ENCODE results near the gene PSMF1.

PSMF1 gene, protein sequence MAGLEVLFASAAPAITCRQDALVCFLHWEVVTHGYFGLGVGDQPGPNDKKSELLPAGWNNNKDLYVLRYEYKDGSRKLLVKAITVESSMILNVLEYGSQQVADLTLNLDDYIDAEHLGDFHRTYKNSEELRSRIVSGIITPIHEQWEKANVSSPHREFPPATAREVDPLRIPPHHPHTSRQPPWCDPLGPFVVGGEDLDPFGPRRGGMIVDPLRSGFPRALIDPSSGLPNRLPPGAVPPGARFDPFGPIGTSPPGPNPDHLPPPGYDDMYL

DNA sequence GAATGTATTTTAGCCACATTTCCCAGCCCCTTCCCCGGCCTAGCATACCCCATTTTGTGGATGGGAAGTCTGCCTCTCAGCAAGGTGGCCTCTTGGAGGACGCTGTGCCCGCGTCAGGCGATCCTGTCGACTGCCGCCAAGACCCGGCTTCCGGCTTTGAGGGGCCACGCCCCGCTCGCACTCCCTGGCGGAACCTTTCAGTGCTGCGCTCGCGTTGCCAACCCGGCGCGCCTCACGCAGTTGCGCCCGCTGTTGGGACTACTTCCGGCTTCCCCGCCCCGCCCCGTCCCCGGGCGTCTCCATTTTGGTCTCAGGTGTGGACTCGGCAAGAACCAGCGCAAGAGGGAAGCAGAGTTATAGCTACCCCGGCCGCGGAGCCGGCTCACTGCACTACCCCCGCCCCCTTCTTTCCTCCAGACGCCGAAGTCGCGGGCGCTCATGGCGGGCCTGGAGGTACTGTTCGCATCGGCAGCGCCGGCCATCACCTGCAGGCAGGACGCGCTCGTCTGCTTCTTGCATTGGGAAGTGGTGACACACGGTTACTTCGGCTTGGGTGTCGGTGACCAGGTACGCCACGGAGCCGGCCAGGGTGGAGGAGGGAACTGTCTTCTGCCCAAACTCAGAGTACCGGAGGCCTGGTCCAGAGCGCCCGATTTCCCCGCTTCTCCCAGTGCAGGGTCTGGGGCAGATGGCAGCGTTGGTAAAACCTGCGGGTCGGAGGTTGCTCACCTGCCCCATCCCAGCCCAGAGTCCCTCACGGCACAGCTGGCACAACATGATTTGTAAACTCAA is at the start of gene PSMF1:
Gene PSMF1 (plus strand): TSS at position 267 of the 792 bp plus-strand sequence. CDS start 172 bp downstream, at position 439.
- peaks cover 58% of the 10 kb centered on the region for H3K4me1 Mint-ChIP-seq
- peak; percentile 99 for ATAC-seq
- no peaks in the 10 kb centered on the region for H3K9me3 Mint-ChIP-seq
- H3K27me3 Mint-ChIP-seq: no peaks in the 10 kb centered on the region
- peak within 1 kb of the TSS; percentile 85 for H3K27ac Mint-ChIP-seq
- peak within 1 kb of the TSS; percentile 90 for H3K4me3 Mint-ChIP-seq
- H3K36me3 Mint-ChIP-seq: peaks cover 29% of the 10 kb centered on the region

DNA sequence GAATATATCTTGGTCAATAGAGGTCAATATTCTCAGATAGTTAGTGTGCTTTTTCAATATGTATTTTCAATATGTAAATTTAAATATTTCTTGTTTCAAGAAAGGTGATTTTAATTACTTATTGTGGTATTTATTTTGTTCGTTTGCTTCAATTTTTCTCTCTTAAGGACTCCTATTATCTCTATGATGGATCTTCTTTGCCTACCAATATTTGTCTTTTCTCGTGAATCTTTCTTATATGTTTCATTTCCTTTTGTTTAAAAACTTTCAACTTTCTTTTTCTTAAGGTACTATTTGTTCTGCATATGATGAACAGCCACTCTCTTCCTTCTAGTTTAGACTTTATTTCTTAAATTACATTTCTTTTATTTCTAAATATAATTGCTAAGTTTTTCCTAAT is 46.1 kb upstream of the PSMF1 start:
- ATAC-seq: no peak
- peaks cover 7% of the 10 kb centered on the region for H3K4me1 Mint-ChIP-seq
- peaks cover 26% of the 10 kb centered on the region for H3K27me3 Mint-ChIP-seq
- H3K27ac Mint-ChIP-seq: no peak overlapping the region
- H3K9me3 Mint-ChIP-seq: peaks cover 12% of the 10 kb centered on the region
- no peak overlapping the region for H3K4me3 Mint-ChIP-seq
- H3K36me3 Mint-ChIP-seq: peaks cover 16% of the 10 kb centered on the region

DNA sequence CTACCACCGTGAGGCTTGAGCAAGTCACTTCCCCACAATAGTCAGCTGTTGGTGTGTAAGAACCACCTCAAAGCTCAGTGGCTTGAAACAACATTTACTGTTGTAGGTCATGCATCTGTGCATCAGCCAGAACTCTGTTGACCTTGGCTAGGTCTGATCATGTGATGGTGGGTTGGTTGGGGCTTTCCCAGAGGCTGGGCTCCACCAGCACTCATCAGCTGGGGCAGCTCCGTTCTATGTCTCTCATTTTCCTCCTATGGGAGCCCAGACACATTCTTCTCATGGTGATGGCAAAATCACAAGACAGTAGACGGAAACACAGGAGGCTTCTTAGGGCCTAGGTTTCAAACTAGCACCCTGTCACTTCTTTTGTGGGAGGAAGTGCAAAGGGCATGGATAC is 42.8 kb upstream of the PSMF1 start:
- peak; percentile 95 for ATAC-seq
- Mint-ChIP-seq H3K27ac (no peak overlapping the region), H3K9me3 (peaks cover 3% of the 10 kb centered on the region), H3K36me3 (peaks cover 6% of the 10 kb centered on the region), H3K4me1 (peaks cover 7% of the 10 kb centered on the region), H3K27me3 (peaks cover 14% of the 10 kb centered on the region), H3K4me3 (no peak overlapping the region)

DNA sequence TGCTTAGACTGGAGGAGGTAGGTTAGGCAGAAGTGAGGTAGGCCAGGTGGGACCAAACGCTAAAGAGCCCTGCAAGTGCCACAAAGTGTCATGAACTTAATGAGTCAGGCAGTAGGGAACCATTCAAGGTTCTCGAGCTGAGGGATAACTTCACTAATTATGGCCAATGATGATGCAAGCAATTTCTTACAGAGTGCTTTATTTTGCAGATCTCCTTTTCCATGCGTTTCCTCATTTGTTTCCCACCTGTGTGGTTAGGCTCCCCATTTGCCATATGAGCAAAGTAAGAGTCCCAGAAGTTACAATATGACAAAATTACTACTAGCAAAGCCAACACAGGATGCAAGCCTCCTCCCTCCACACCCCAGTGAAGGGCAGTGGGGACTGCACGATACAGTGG is 36.5 kb upstream of the PSMF1 start:
- H3K4me1 Mint-ChIP-seq: no peaks in the 10 kb centered on the region
- no peaks in the 10 kb centered on the region for H3K36me3 Mint-ChIP-seq
- H3K4me3 Mint-ChIP-seq: no peak overlapping the region
- H3K9me3 Mint-ChIP-seq: peaks cover 8% of the 10 kb centered on the region
- H3K27ac Mint-ChIP-seq: no peak overlapping the region
- H3K27me3 Mint-ChIP-seq: peaks cover 14% of the 10 kb centered on the region
- no peak for ATAC-seq

DNA sequence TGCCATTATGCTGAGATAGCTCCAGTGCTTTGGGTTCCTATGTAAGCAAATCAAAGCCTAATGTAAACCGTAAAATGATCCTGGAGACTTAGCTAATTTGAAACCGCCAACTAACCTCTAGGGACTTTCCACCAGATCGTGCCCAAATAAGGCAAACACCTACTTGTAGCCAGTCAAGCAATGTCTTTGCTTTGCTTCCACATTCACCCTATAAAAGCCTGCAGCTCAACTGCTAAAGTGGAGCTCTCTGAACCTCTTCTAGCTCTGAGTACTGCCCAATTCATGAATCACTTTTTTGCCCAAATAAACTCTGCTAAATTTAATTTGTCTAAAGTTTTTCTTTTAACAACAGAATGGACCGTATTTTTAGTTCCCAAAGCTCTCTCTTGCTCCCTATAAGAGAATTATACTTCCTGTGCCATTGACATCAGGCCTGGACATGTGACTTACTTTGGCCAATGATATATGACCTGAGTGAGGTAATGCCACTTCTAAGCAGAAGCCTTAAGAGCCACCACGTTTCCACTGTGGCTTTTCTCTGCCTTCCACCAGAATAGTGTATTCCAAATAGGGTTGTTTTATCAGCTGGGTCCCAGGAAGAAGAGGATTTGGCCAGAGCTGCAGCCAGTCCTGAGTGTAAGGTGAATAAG is 34.8 kb upstream of the PSMF1 start:
- no peaks in the 10 kb centered on the region for H3K4me1 Mint-ChIP-seq
- H3K27me3 Mint-ChIP-seq: peaks cover 14% of the 10 kb centered on the region
- no peaks in the 10 kb centered on the region for H3K36me3 Mint-ChIP-seq
- no peak overlapping the region for H3K4me3 Mint-ChIP-seq
- no peak overlapping the region for H3K27ac Mint-ChIP-seq
- ATAC-seq: no peak
- peaks cover 8% of the 10 kb centered on the region for H3K9me3 Mint-ChIP-seq

DNA sequence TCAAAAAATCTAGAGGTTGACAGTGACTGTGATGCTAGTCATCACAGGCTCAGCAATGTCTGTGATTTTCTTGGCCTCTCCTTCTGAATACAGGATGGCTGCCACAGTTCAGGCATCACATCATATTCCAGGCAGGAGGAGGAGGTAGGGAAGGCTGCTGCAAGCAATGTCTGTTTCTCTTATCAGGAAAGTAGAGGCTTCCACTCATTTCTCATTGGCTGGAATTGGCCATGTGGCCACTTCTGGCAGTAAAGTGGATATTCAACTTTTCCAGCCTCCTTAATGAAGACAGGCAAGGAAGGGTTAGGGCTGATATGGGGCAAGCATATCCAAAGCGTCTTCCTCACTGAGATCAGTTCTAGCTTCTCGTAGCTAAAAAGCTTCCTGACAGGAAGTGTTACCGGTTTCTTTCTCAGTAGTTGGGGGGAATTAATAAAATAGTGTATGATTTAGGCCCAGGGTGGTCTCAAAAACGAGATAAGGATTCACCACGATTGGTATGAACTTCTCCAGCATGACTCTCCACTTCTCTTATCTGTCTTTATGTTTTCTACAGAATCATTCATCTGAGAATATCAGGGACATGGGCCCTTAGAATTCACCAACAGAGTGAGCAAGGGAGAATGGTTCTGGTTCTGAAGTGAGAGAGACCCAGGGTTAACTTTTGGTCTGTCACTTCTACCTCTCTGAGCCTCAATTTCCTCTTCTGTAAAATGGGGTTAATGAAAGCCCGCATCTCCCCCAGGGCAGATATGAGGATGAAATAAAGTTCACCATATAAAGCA is 32.7 kb upstream of the PSMF1 start:
- Mint-ChIP-seq H3K27ac (no peak overlapping the region), H3K9me3 (peaks cover 18% of the 10 kb centered on the region), H3K4me1 (no peaks in the 10 kb centered on the region), H3K36me3 (peaks cover 9% of the 10 kb centered on the region), H3K27me3 (no peaks in the 10 kb centered on the region), H3K4me3 (no peak overlapping the region)
- no peak for ATAC-seq

DNA sequence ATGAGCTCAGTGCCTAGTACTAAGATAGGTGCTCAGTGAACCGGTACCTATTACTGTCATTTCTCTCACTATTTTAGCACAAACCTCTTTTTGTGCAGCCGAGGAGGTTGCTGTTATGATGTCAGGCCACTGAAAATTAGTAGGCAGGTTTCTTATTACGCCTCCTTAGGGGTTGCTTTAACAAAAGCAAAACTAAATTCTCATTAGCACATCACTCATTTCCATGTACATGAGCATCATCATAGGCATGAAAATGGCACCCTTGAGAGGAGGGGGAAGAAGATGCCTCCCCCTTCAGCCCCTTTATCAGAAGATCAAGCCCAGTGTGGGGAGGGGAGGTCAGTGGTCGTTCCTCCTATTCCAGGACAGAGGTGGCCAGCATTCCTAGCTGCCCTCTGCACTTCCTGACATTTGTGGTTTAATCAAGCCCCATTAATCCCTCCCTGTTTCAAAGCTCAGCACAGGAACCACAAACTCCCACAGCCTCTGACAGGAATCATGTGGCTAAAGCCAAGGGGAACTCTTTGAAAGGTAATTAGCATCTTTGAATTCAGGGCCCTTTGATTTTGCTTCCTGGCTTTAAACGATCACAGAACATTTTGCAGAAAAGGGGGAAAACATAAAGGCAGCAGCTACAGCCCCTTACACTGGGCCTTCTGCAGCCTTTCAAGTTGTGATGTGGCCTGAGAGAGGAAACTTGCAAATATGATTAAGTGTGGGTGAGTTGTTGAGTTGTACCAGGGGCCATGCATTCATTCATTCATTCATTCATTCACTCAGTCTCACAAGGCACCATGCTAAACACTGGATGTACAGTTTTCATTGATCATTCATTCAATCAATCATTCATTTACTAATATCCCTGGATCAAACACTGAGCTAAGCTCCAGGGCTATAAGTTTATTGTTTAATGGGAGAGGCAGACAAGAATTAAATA is 31.9 kb upstream of the PSMF1 start:
- H3K27ac Mint-ChIP-seq: no peak overlapping the region
- H3K9me3 Mint-ChIP-seq: peaks cover 20% of the 10 kb centered on the region
- no peaks in the 10 kb centered on the region for H3K4me1 Mint-ChIP-seq
- peaks cover 14% of the 10 kb centered on the region for H3K36me3 Mint-ChIP-seq
- no peaks in the 10 kb centered on the region for H3K27me3 Mint-ChIP-seq
- H3K4me3 Mint-ChIP-seq: no peak overlapping the region
- ATAC-seq: no peak

DNA sequence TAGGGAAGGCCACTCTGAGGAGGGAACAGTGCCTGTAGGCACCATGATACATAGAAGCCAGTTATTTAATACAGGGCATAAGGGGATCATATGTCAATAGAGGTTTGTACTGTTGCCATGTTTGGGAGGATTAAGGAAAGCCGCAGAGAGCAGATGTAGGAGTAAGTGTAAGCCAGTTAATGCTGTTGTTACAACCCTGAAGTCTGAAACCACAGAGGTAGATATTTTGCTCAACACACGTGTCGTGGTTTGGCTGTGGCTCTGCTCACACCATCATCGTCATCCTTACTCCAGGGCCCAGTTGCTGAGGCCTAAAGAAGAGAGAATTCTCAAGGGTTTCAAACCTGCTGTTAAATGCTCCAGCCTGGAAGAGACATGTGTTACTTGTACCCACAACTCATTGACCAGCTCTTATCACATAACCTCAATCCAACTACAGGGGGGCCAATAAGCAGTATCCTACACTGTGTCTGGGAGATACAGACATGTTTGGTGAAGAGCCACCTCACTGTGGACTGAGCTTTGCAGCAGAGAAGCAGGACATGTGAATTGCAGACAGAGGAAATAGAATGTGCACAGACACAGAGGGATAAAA is 31.0 kb upstream of the PSMF1 start:
- no peak overlapping the region for H3K4me3 Mint-ChIP-seq
- no peak for ATAC-seq
- no peaks in the 10 kb centered on the region for H3K4me1 Mint-ChIP-seq
- H3K9me3 Mint-ChIP-seq: peaks cover 23% of the 10 kb centered on the region
- peaks cover 14% of the 10 kb centered on the region for H3K36me3 Mint-ChIP-seq
- H3K27ac Mint-ChIP-seq: no peak overlapping the region
- H3K27me3 Mint-ChIP-seq: no peaks in the 10 kb centered on the region

DNA sequence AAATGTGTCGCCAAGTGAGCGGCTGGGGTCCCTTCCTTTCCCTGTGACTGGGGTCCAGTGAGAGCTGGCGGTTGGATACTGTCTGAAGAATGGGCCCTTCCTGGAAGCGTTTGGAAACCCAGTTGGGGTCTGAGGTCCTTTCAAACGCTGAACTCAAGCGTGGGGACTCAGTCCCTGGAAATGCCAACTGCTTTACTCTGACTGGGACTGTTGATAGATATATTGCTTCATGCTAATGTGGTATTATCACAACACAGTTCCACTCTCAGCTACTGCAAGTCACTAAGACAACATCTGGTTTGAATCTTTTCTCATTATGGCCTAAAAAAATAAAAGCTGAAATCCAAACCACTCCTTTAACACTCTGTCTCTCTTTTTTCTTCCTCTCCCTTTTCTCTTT is 23.7 kb upstream of the PSMF1 start:
- Mint-ChIP-seq H3K4me3 (no peak overlapping the region), H3K4me1 (no peaks in the 10 kb centered on the region), H3K9me3 (peaks cover 22% of the 10 kb centered on the region), H3K27me3 (no peaks in the 10 kb centered on the region), H3K27ac (no peak overlapping the region), H3K36me3 (peaks cover 7% of the 10 kb centered on the region)
- ATAC-seq: no peak

DNA sequence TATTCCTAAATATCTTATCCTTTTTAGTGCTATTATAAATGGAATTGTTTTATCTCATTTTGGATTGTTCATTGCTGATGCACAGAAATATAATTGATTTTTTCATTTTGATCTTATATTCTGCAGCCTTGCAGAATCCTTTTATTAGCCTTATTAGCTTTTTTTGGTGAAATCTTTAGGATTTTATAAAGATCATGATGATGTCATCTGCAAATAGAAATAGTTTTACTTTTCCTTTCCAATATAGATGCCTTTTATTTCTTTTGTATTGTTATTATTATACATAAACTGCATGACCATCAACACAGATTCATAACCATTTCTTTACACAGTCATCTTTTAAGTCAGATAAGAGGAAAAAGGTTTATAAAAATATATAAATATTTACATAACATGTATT is 16.9 kb upstream of the PSMF1 start:
- Mint-ChIP-seq H3K27ac (no peak overlapping the region), H3K36me3 (peaks cover 10% of the 10 kb centered on the region), H3K27me3 (no peaks in the 10 kb centered on the region), H3K4me3 (no peak overlapping the region), H3K4me1 (no peaks in the 10 kb centered on the region), H3K9me3 (peaks cover 23% of the 10 kb centered on the region)
- no peak for ATAC-seq

DNA sequence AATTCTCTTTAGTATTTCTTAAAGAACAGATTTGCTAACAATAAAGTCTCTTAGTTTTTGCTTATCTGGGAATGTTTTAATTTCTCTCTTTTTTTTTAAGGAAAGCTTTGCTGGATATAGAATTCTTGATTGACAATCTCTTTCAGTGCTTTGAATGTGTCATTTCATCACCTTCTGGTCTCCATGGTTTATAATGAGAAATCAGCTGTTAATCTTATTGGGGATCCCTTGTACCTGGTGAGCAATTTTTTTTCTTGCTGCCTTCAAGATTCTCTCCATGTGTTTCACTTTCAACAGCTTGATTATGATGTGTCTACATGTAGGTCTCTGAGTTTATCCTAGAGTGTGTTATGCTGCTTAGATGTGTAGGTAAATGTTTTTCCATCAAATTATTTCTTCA is 16.4 kb upstream of the PSMF1 start:
- no peak overlapping the region for H3K4me3 Mint-ChIP-seq
- no peak overlapping the region for H3K27ac Mint-ChIP-seq
- H3K4me1 Mint-ChIP-seq: no peaks in the 10 kb centered on the region
- H3K27me3 Mint-ChIP-seq: no peaks in the 10 kb centered on the region
- H3K36me3 Mint-ChIP-seq: peaks cover 10% of the 10 kb centered on the region
- H3K9me3 Mint-ChIP-seq: peaks cover 23% of the 10 kb centered on the region
- no peak for ATAC-seq

DNA sequence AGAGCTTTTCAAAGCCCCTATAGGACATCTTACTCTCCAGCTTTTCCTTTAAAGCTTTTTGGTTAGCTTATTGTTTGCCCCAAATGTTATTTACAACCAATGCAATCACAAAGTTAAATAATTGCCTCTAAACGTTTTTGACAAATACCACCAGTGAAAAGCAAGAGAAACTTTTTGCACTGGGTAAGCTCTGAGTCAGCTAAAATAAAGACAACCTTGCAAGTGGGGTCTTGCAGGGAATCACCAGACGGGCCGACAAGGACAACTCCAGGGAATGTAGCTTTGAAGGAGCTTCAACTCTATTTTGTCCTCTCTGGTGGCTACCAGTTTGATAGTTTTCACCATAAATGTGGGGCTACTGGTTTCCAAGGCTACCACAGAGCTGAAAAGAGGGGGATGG is 14.7 kb upstream of the PSMF1 start:
- peaks cover 5% of the 10 kb centered on the region for H3K27me3 Mint-ChIP-seq
- H3K27ac Mint-ChIP-seq: no peak overlapping the region
- ATAC-seq: no peak
- H3K36me3 Mint-ChIP-seq: peaks cover 10% of the 10 kb centered on the region
- H3K4me3 Mint-ChIP-seq: no peak overlapping the region
- H3K9me3 Mint-ChIP-seq: peaks cover 14% of the 10 kb centered on the region
- H3K4me1 Mint-ChIP-seq: peaks cover 10% of the 10 kb centered on the region

DNA sequence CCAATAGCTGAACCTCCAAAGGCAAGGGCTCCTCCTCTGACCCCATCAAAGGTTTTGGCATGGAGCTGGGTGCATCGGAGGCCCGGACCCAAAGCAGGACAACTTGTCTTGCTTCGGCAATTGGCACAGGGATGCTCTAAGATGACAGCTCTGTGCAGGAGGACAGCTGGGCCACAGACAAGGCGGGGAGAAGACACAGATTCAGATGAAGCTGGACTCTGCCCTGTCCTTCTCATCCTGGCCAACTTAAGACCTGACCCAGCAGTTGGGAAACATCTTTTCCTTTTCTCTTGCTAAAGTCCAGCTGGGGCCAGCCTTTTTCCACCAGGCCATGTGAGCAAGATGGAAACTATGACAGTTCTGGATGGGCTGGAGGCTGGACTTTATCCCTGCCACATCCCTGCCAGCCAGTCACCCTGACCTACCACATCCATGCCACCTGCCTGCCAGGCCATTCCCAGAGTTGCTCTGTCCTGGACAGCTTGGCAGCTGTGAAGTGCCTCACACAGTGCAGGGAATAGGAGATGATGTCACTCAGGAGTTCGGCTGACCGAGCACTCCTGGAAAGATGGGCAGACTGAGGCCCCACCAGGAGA is 12.7 kb upstream of the PSMF1 start:
- ATAC-seq: no peak
- no peak overlapping the region for H3K27ac Mint-ChIP-seq
- H3K27me3 Mint-ChIP-seq: peaks cover 10% of the 10 kb centered on the region
- H3K9me3 Mint-ChIP-seq: peaks cover 10% of the 10 kb centered on the region
- peaks cover 10% of the 10 kb centered on the region for H3K36me3 Mint-ChIP-seq
- H3K4me3 Mint-ChIP-seq: no peak overlapping the region
- peaks cover 11% of the 10 kb centered on the region for H3K4me1 Mint-ChIP-seq

DNA sequence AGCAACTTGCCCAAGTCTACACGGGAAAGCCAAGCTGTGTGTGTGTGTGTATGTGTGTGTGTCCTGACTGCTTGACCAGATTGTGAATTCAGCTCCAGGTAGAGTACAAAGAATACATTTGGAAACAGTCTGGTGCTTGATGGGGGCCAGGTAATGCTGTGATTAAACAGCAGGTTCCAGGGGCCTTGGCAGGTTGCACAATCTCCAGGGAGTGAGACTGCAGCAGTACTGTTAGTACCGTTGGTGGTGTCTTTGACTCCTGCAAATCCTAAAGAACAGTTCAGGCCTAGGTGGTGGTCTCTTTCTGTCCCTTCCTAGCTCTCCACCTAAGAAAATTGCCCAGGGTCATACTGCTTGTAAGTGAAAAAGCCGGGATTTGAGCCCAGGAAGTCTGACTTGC is 11.2 kb upstream of the PSMF1 start:
- Mint-ChIP-seq H3K27me3 (peaks cover 10% of the 10 kb centered on the region), H3K4me3 (no peak overlapping the region), H3K4me1 (peaks cover 11% of the 10 kb centered on the region), H3K9me3 (peaks cover 8% of the 10 kb centered on the region), H3K36me3 (peaks cover 9% of the 10 kb centered on the region), H3K27ac (no peak overlapping the region)
- ATAC-seq: no peak

Measured in stimulated activated memory B cell treated with anti-CD40 and anti-IgM and Interleukin-4, amounts not matched to agents 10 μg/mL and 1 μg/mL and 100 μg/mL, for 72 hours (primary cell).